AG09309 (cell line): ENCODE data around the gene DUSP7.

Experiments
- DNase-seq: peaks from one replicate; pipeline ENCODE4 v3.0.0-alpha.2; 2010; ENCODE audit warnings: low read depth
- H3K4me3 ChIP-seq: 2 replicates; pipeline ENCODE4 v1.5.1; 2011; ENCODE audit warnings: mild to moderate bottlenecking, low read depth, low read length, moderate library complexity; ENCODE audit not compliant: control insufficient read depth
- TF ChIP-seq, protein P1 (sequence below): IDR thresholded peaks from 2 replicates; pipeline ENCODE4 v1.5.1; 2011; ENCODE audit warnings: mild to moderate bottlenecking, low read depth, low read length, inconsistent platforms; ENCODE audit not compliant: insufficient read depth, control insufficient read depth; ENCODE audit errors: missing control alignments

The DUSP7 gene

GRCh38 chr3:52086461-52086860 is 30.1 kb upstream of the DUSP7 start:
- H3K4me3 ChIP-seq, result no peak overlapping the region
- DNase-seq, result no peak
- TF ChIP-seq, protein P1, sequence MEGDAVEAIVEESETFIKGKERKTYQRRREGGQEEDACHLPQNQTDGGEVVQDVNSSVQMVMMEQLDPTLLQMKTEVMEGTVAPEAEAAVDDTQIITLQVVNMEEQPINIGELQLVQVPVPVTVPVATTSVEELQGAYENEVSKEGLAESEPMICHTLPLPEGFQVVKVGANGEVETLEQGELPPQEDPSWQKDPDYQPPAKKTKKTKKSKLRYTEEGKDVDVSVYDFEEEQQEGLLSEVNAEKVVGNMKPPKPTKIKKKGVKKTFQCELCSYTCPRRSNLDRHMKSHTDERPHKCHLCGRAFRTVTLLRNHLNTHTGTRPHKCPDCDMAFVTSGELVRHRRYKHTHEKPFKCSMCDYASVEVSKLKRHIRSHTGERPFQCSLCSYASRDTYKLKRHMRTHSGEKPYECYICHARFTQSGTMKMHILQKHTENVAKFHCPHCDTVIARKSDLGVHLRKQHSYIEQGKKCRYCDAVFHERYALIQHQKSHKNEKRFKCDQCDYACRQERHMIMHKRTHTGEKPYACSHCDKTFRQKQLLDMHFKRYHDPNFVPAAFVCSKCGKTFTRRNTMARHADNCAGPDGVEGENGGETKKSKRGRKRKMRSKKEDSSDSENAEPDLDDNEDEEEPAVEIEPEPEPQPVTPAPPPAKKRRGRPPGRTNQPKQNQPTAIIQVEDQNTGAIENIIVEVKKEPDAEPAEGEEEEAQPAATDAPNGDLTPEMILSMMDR, result no peak

DNA sequence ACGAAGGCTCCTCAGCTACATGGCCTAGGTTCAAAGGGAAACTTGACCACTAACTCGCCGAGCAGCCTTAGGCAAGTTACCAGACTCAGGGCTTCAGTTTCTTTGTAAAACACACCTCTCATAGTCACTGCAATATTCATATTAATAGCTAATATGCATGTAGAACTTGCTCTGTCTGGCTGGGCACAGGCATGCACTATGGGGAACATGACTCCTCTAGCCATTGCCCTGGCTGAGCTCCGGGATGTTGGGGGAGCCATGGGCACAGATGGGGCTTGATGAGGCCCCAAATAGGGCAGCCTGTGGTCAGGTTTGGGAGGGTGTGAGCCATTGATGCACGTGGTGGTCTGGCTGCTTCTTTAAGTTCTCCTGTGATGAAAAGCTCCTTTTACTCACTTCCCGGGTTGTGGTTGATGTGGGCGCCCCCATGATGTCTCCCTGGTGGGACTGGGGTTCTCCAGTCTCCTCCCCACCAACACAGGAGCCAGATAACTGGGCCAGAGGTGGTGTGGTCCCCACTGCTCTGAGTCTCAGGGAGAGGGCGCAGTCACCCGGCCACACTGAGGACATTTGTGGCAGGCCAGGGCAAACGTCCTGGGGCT is 29.4 kb upstream of the DUSP7 start:
- H3K4me3 ChIP-seq, result no peak overlapping the region
- DNase-seq, result no peak
- TF ChIP-seq, protein P1, result no peak

DNA sequence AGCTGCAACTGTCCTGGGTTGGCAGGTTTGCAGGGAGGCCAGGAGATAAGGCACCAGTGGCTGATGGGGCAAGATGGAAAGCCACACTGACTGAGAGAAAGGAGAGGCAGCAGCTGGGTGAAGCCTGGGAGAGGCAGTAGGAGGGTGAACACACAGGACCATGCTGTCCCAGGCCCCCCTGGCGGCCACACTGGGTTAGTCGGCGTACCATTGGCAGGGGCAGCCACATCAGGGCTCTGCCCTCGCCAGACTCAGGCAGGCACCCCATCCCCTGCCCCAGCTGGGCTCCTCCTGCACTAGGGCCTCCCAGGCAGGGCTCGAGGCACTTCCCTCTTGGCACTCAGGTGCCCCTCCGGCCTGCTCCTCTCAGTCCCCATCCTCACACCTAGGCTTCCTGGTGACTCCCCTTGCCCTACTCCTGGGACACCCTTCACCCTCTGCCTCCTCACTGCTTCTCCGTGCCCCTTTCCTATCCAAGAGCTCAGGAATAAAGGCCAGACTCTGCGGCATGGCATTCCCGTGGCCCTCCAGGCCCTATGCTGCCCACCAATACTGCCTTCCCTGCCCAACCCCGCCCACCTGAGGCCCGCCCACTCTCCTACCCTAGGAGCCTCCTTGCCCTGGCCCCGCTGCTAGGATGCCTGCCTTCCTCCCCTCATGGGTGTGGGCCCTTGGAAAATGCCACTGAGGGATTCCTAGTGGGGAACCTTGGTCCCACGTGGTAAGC is 28.7 kb upstream of the DUSP7 start:
- TF ChIP-seq, protein P1, result no peak
- no peak overlapping the region for H3K4me3 ChIP-seq
- no peak for DNase-seq

DNA sequence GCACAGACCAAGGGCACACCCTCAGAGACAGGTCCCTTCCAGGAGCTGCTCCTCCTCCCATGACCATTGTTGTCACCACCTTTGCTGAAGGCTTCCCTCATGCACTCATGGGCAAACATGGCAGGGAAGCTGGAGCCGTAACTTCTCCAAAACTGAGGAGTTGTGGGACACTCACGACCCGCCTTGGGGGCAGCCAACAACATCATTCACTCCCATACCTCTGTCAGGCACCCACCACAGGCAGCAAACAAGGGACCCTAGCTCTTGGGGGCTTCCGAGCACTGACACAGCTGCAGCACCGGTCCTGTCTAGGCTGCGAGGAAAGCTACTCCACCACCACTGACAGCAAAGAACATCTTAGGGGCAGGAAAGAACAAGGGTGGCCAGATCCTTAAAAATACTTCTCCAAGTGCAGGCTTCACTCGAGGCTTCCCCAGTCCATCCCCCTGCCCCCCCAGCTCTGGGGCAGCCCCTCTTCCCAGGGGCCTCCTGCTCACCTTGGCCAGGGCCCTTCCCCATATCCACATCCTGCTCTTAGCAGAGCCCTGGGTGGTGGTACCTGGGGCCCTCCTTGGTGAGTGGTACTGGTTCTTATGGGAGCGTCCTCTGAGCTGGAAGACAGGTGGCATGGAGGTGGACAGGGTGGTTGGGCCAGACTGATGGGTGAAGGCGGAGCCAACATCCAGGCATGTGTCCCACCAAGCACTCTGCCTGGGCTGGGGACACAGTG is 28.0 kb upstream of the DUSP7 start:
- DNase-seq, result no peak
- TF ChIP-seq, protein P1, result no peak
- H3K4me3 ChIP-seq, result no peak overlapping the region

DNA sequence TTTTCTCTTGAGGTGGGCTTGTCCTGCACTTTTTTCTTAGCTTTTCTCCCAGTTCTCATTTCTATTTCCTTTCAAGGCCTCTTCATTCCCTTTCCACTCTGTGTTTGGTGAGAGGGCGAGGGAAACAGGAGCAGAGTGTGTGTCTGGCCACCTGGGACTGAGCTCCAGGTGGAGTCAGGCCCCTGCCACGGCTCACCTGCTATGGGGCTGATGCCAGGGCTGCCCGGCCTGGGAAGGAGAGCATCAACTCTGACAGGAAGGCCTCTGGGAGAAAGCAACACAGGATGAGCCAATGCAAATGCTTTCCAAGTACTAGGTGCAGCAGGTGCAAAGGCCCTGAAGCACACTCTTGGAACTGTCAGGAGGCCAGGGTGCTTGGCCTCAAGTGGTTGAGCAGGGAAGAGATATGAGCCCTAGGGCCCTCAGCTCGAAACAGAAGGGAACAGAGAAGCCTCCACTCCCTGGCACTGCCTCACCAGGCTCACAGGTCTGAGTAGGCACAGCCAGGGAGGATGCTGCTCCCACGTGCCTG is 27.3 kb upstream of the DUSP7 start:
- TF ChIP-seq, protein P1, result no peak
- H3K4me3 ChIP-seq, result no peak overlapping the region
- no peak for DNase-seq

- no peak overlapping the region for H3K4me3 ChIP-seq
- TF ChIP-seq, protein P1, result no peak
- no peak for DNase-seq
Observed at GRCh38 chr3:52082951-52083350, 26.6 kb upstream of the DUSP7 start.
